Stimulated activated CD4-positive, alpha-beta T cell treated with anti-CD3 and anti-CD28 coated beads, TNF-alpha, amount 100 ng/mL, for 24 hours (primary cell): ENCODE measurements around the gene OR9Q1.
"Not testable (repeated sequence)": the region's sequence is repeated elsewhere in the genome, so short reads cannot be mapped to it uniquely, and the experiment has no call there.

Source experiments
- DNase-seq, 3 experiments: peaks; one replicate each; pipeline ENCODE4 v3.0.0-alpha.2; 2020; ENCODE audit warnings: low read depth in 3 of 3

The OR9Q1 gene

GRCh38 chr11:58133309-58134076 lies 109.8 kb downstream of the OR9Q1 start:
- DNase-seq: no peak

DNA sequence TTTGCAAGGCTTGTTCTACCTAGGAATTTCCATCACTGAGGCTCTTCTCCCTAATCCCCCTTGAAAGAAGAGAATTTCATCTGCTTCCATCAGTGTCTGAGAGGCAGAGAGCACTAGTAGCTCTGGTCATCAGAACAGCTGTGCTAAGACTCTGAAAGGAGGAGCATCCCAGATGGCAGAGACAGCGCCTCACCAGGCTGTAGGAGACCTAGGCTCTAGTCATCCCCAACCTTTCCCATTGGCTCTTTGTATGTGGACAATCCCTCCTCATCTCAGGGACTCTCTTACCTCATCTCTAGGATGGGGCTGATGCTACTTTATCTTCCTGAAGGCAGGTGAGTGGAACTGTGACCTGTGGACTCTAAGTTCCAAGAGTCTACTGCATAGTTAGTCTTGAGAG lies 110.5 kb downstream of the OR9Q1 start:
- no peak for DNase-seq

DNA sequence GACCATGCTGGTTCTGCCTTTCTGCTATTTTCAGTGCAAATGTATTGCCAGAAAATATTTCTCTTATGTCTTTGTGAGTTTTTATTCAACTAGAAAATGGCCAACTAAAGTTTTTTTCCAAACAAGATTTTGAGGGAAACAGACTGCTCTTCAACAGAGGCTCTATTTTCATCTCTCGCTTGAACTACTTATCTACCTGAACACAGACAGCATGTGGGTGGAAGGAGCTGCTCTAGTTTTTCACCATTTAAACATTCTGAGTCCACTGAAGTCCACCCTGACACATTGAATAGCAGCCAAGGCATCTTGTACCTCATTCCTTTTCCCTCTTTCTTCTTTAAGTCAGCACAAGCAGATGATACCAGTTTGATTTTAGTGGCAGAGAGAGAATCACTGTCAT lies 111.5 kb downstream of the OR9Q1 start:
- no peak for DNase-seq

DNA sequence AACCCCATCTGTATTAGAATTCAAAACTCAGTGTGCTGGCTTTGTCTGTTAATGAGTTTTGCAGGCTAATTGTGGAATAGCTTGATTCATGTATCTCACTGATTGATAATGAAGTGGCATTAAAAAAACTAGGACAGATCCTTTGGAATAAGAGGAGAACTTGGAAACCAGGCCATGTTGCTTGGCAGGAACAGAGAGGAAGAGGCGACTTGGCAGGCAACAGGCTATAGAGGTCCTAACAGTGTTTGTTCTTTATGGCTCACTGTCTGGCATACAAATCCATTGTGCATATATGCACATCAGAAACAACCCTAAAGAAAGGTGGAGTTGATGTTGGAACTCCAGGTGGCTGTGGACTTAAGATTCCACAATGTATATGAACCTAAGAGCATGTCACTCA lies 119.1 kb downstream of the OR9Q1 start:
- no peak for DNase-seq

GRCh38 chr11:58152781-58153180 lies 129.1 kb downstream of the OR9Q1 start:
- DNase-seq: no peak

DNA sequence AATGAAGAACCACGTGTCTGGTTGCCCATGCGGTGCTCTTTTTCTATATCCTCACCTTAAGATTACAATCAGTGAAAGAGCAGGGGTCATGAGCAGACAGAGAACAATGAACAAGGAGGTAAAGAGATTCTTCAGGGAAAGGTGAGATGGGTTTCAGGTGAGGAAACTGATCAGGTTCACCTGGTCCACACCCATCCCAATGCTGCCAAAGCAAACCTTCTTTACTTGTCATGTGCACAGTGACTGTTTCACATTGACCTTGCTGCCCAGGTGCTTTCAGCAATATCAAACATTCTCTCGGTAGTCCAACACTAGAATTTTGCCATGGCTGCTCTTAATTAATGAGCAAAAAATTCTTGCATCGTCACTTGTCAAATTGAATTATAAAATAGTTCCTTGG lies 140.7 kb downstream of the OR9Q1 start:
- DNase-seq: no peak

DNA sequence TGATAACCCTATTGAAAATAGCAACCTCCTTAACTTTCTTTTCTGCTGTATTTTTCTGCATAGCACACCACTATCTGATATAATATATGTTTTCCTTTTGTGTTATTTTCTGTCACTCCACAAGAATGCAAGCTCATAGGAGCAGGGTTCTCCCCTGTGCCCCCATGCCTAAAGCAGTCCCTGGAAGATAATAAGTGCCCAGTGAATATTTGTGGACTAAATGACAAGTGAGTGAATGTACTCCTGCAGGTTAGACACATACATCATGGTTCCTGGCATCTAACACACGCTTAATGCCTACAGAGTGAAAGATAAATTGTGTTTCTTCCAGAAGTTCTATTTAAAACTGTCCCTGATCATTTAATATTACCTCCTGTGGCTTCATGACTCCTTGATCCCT lies 141.3 kb downstream of the OR9Q1 start:
- DNase-seq: no peak

- DNase-seq: no peak
Observed at GRCh38 chr11:58165504-58166106, 141.9 kb downstream of the OR9Q1 start.

- no peak for DNase-seq
Observed at GRCh38 chr11:58177409-58178054, 153.9 kb downstream of the OR9Q1 start.

DNA sequence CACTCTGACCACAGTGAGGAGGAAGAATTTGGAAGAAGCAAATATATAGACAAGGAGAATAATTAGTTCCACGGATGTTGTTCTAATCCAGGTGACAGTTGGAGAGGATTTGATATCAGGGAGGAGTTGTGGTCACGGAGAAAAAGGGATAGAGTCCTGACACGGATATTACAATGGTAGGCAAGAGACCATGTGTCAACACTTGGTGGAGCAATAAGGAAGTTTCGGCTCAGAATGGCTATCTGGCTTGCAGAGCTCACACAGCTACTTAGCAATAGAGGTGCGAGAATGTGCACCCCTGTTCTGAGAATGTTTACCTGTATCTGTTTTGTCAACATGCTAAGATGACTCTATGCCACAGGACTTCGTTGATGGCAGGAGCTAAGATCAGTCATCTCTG lies 154.8 kb downstream of the OR9Q1 start:
- DNase-seq: no peak

- DNase-seq: no peak
Observed at GRCh38 chr11:58179648-58180047, 156.0 kb downstream of the OR9Q1 start.

DNA sequence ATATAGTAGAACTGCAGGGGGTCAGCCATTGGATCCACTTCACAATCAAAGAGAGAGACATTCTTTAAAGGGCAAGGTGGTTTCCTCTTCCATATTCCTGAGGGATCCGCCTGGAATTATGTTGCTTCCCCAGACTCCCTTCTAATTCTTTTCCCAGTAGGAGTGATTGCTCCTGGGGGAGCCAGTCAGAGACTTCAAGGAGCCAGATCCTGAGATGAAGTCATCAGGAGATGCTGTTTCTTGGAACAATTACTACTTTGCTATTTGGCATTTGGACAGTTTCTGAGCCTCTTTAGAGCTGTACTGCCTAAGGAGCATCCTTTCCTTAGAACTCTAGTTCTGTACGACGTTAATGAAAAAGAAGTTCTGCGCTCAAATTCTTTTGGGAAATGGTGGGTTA lies 163.3 kb downstream of the OR9Q1 start:
- no peak for DNase-seq

GRCh38 chr11:58188770-58189169 lies 165.1 kb downstream of the OR9Q1 start, which contains the start of gene OR9Q2:
OR9Q2 (plus strand) TSS chr11:58189070; CDS start chr11:58190491, 1,421 bp downstream.
- DNase-seq: no peak

GRCh38 chr11:58192229-58192628 lies 168.5 kb downstream of the OR9Q1 start:
- no peak for DNase-seq

- DNase-seq: no peak
Observed at GRCh38 chr11:58193391-58193790, 169.7 kb downstream of the OR9Q1 start.

DNA sequence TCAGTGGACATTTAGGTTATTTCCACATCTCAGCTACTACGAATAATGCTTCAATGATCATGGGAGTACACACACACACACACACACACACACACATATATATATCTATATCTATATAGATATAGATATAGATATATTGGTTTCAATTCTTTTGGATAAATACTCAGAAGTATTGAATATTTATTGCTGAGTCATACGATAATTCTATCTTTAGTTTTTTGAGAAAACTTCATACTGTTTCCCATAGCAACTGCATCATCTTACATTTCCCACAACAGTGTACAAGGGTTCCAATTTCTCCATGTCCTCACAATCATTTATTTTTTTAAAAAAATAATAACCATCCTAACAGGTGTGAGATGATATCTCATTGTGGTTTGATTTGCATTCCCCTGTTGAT lies 172.3 kb downstream of the OR9Q1 start:
- DNase-seq: no peak

GRCh38 chr11:58199271-58199670 lies 175.6 kb downstream of the OR9Q1 start:
- no peak for DNase-seq

DNA sequence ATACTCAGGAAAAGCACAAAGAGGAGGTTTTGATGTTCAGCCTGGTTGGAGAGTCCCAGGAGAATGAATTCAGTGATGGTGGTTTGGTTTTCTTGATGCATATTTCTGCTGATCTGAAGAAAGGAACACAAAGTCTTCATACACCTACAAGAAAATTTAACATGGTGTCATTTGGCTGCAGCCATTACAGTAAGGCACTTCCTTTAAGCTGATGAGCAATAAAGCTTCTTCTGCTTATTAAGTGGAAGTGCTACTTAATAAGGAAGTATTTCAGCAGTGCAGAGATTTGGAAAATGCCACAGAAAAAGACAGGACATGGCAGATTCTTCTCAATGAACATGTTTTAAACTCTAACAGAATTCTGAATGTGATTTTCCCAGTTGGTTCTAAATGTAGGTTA lies 180.4 kb downstream of the OR9Q1 start, which contains the start of gene OR1S2:
Gene OR1S2 (minus strand): TSS at position 101 of the 400 bp plus-strand sequence. CDS start 0 bp downstream, at position 101.
- DNase-seq: no peak

DNA sequence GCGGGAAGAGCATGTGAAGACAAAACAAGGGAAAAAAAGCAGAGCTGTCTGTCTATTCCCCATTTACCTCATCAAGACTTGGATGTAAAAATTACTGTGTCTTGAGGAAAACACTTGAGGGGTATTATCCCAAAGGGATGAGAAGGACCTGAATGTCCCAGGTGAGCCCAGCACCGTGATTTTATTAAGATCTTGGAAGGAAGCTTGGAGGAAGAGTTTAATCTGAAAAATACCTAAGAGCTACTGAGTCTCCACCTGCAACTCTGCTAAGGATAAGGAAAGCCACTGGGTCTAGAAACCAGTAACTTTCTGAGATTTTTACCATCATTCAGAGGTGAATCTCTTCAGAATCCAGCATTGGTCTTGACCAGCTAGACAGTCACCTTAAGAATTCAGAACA lies 188.7 kb downstream of the OR9Q1 start, which contains the start of gene OR1S1:
Gene OR1S1 (plus strand): TSS at position 301 of the 400 bp plus-strand sequence.
- not testable (repeated sequence) for DNase-seq

GRCh38 chr11:58216476-58216875 lies 192.8 kb downstream of the OR9Q1 start:
- DNase-seq: no peak

DNA sequence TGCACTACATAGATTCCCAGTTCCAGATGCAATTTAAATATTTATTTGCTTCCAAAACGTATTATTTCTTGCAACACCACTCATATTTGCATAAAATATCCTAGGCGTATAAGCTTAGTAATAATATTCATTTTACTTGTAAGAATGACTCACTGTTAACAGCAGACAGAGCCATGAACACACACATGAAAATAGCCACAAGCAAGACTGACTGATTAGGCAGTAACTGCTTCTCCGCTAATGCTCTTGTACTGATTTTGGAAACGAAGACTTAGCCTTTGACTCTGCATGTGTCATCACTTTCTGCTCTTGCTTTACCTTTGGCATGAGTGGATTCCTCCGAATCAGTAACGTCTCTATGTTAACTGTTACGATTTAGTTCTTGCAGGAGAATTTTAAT lies 199.0 kb downstream of the OR9Q1 start:
- DNase-seq: no peak

DNA sequence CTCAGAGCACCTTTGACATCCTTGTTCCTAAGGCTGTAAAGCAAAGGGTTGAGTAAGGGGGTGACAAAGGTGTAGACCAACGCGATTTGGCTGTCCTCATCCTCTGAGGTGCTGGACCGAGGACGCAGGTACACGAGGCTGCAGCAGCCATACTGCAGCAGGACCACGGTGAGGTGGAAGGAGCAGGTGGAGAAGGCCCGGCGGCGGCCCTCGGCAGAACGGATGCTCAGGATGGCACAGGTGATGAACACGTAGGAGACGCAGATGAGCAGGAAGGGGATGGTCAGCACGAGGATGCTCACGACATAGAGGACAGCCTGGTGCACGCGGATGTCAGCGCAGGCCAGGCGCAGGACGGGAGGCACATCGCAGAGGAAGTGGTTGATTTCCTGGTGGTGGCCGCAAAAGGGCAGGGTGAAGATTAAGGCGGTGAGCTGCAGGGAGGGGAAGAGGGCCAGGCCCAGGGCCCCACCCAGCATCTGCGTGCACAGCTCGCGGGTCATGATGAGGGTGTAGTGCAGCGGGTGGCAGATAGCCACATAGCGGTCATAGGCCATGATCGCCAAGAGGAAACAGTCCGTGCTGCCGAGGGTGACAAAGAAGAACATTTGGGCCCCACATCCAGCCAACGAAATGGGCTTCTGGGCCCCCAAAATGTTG lies 204.4 kb downstream of the OR9Q1 start:
- no peak for DNase-seq
